ENCODE measurements around the gene QKI. TPM values are rescaled to one million over a fixed set of nuclear protein-coding genes. Genes with fewer than 3 reads are reported as not detected.
"Not testable (repeated sequence)": the region's sequence is repeated elsewhere in the genome, so short reads cannot be mapped to it uniquely, and the experiment has no call there.

QKI gene
- total RNA-seq, 1 experiment from 2014 or later = 64.3 TPM

DNA sequence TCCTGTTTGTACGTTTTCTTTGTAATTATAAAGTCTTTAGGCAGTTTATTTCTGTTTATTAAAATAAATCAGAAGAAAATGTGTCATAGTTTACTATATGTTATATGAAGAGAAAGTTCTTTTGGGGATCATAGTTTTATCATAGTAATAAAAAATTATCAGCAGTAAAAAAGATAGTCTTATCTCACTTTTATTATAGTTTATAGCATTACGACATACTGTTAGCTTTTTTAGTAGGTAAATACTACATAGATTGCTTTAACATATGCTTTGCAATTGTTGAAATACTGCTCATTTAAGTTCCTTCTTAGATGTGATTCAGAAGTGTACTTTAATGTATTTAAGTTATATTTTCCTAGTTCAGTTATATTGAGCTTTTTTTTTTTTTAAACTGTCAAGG is 13.9 kb downstream of the QKI start:
- Histone ChIP-seq H3K79me2 (ENCODE audit: low read length) (peaks cover 100% of the 10 kb centered on the region), H3K27ac (ENCODE audit: low read length) (no peak overlapping the region), H3K36me3 (ENCODE audit: low read depth, low read length) (no peaks in the 10 kb centered on the region), H2AFZ (ENCODE audit: low read length) (no peak overlapping the region), H3K9ac (ENCODE audit: low read length) (no peak overlapping the region), H4K20me1 (ENCODE audit: low read length) (peaks cover 80% of the 10 kb centered on the region), H3K4me1 (ENCODE audit: insufficient read depth, low read length) (peaks cover 4% of the 10 kb centered on the region), H3K4me2 (ENCODE audit: low read length) (no peak overlapping the region), H3K27me3 (ENCODE audit: low read length) (no peaks in the 10 kb centered on the region), H3K9me2 (replicated peaks; ENCODE audit: low read length) (no peaks in the 10 kb centered on the region), H3K4me3 (ENCODE audit: low read length) (no peak overlapping the region), H3F3A (ENCODE audit: low read length, unreplicated experiment) (no peaks in the 10 kb centered on the region), H3K9me3 (ENCODE audit: low read length) (no peaks in the 10 kb centered on the region)
- POLR2A ChIA-PET (ENCODE audit: unreplicated experiment) = interaction anchor here (0.6 kb wide), 1 partner anchor 12 kb away, joined by 3 read pairs; no protein-coding TSS in a partner anchor
- intact Hi-C loops (cut with micrococcal nuclease) = loop anchor here (5.0 to 10.0 kb wide), 4 partner anchors 124 to 1626 kb away; no protein-coding TSS in a partner anchor
- CTCF ChIA-PET = no interaction called here
- ATAC-seq (no peak), DNase-seq (no peak)
- BruUV-seq (replicated peaks) = no TSS peak
- TF ChIP-seq, protein P1, sequence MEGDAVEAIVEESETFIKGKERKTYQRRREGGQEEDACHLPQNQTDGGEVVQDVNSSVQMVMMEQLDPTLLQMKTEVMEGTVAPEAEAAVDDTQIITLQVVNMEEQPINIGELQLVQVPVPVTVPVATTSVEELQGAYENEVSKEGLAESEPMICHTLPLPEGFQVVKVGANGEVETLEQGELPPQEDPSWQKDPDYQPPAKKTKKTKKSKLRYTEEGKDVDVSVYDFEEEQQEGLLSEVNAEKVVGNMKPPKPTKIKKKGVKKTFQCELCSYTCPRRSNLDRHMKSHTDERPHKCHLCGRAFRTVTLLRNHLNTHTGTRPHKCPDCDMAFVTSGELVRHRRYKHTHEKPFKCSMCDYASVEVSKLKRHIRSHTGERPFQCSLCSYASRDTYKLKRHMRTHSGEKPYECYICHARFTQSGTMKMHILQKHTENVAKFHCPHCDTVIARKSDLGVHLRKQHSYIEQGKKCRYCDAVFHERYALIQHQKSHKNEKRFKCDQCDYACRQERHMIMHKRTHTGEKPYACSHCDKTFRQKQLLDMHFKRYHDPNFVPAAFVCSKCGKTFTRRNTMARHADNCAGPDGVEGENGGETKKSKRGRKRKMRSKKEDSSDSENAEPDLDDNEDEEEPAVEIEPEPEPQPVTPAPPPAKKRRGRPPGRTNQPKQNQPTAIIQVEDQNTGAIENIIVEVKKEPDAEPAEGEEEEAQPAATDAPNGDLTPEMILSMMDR (conservative IDR thresholded peaks at IDR 0.05; ENCODE audit: low read depth, low read length) = no peak
- TF ChIP-seq EZH2 (IDR thresholded peaks at IDR 0.05; ENCODE audit: low read length, unreplicated experiment) = no peak
- TF ChIP-seq EZH2phosphoT487 (IDR thresholded peaks at IDR 0.05; ENCODE audit: borderline replicate concordance, low read length) = no peak

GRCh38 chr6:163429858-163430448 is 15.4 kb downstream of the QKI start:
- BruUV-seq (replicated peaks) = no TSS peak
- no peak overlapping the region for H3K4me3 ChIP-seq (ENCODE audit: low read length)
- no peaks in the 10 kb centered on the region for H3K36me3 ChIP-seq (ENCODE audit: low read depth, low read length)
- no peak overlapping the region for H3K9ac ChIP-seq (ENCODE audit: low read length)
- no peak for TF ChIP-seq EZH2phosphoT487 (IDR thresholded peaks at IDR 0.05; ENCODE audit: borderline replicate concordance, low read length)
- TF ChIP-seq, protein P1 (conservative IDR thresholded peaks at IDR 0.05; ENCODE audit: low read depth, low read length) = no peak
- no peak for TF ChIP-seq EZH2 (IDR thresholded peaks at IDR 0.05; ENCODE audit: low read length, unreplicated experiment)
- CTCF ChIA-PET = no interaction called here
- intact Hi-C loops (cut with micrococcal nuclease) = loop anchor here (5.0 to 10.0 kb wide), 4 partner anchors 122 to 1625 kb away; no protein-coding TSS in a partner anchor
- ATAC-seq = no peak
- H2AFZ ChIP-seq (ENCODE audit: low read length) = no peak overlapping the region
- H3K27me3 ChIP-seq (ENCODE audit: low read length) = no peaks in the 10 kb centered on the region
- POLR2A ChIA-PET (ENCODE audit: unreplicated experiment) = no interaction called here
- DNase-seq = no peak
- no peaks in the 10 kb centered on the region for H3K9me2 ChIP-seq (replicated peaks; ENCODE audit: low read length)
- no peaks in the 10 kb centered on the region for H3F3A ChIP-seq (ENCODE audit: low read length, unreplicated experiment)
- H4K20me1 ChIP-seq (ENCODE audit: low read length) = peaks cover 75% of the 10 kb centered on the region
- H3K27ac ChIP-seq (ENCODE audit: low read length) = no peak overlapping the region
- H3K79me2 ChIP-seq (ENCODE audit: low read length) = peaks cover 100% of the 10 kb centered on the region
- H3K4me1 ChIP-seq (ENCODE audit: insufficient read depth, low read length) = peaks cover 4% of the 10 kb centered on the region
- H3K9me3 ChIP-seq (ENCODE audit: low read length) = no peaks in the 10 kb centered on the region
- no peak overlapping the region for H3K4me2 ChIP-seq (ENCODE audit: low read length)

GRCh38 chr6:163432300-163432699 is 17.8 kb downstream of the QKI start:
- TF ChIP-seq EZH2 (IDR thresholded peaks at IDR 0.05; ENCODE audit: low read length, unreplicated experiment) (no peak), EZH2phosphoT487 (IDR thresholded peaks at IDR 0.05; ENCODE audit: borderline replicate concordance, low read length) (no peak)
- TF ChIP-seq, protein P1 (conservative IDR thresholded peaks at IDR 0.05; ENCODE audit: low read depth, low read length) = no peak
- ChIA-PET POLR2A (ENCODE audit: unreplicated experiment) (no interaction called here), CTCF (no interaction called here)
- Histone ChIP-seq H4K20me1 (ENCODE audit: low read length) (peaks cover 63% of the 10 kb centered on the region), H3K9me3 (ENCODE audit: low read length) (no peaks in the 10 kb centered on the region), H3K27ac (ENCODE audit: low read length) (no peak overlapping the region), H3K36me3 (ENCODE audit: low read depth, low read length) (no peaks in the 10 kb centered on the region), H2AFZ (ENCODE audit: low read length) (no peak overlapping the region), H3K4me3 (ENCODE audit: low read length) (no peak overlapping the region), H3K27me3 (ENCODE audit: low read length) (no peaks in the 10 kb centered on the region), H3K9ac (ENCODE audit: low read length) (no peak overlapping the region), H3K4me1 (ENCODE audit: insufficient read depth, low read length) (peaks cover 4% of the 10 kb centered on the region), H3K9me2 (replicated peaks; ENCODE audit: low read length) (no peaks in the 10 kb centered on the region), H3K4me2 (ENCODE audit: low read length) (no peak overlapping the region), H3K79me2 (ENCODE audit: low read length) (peaks cover 100% of the 10 kb centered on the region), H3F3A (ENCODE audit: low read length, unreplicated experiment) (no peaks in the 10 kb centered on the region)
- intact Hi-C loops (cut with micrococcal nuclease) = no loop called here
- no TSS peak for BruUV-seq (replicated peaks)
- ATAC-seq (no peak), DNase-seq (no peak)

DNA sequence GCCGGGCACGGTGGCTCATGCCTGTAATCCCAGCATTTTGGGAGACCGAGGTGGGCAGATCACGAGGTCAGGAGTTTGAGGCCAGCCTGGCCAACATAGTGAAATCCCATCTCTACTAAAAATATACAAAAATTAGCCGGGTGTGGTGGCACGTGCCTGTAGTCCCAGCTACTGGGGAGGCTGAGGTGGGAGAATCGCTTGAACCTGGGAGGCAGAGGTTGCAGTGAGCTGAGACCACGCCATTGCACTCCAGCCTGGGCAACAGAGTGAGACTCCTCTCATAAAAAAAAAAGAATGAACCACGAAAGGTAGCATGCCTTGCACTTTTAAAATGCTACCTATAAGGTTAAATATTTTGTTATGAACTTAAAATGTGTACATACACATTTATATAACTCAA is 19.0 kb downstream of the QKI start:
- H3K9me3 ChIP-seq (ENCODE audit: low read length); POLR2A ChIA-PET (ENCODE audit: unreplicated experiment); H3K4me3 ChIP-seq (ENCODE audit: low read length); H3K36me3 ChIP-seq (ENCODE audit: low read depth, low read length); H3K4me1 ChIP-seq (ENCODE audit: insufficient read depth, low read length); BruUV-seq (replicated peaks); H3K27ac ChIP-seq (ENCODE audit: low read length); DNase-seq; H3K4me2 ChIP-seq (ENCODE audit: low read length); CTCF ChIA-PET; intact Hi-C loops (cut with micrococcal nuclease); H2AFZ ChIP-seq (ENCODE audit: low read length); H3K9ac ChIP-seq (ENCODE audit: low read length); H3K27me3 ChIP-seq (ENCODE audit: low read length); ATAC-seq; H3F3A ChIP-seq (ENCODE audit: low read length, unreplicated experiment); H3K9me2 ChIP-seq (replicated peaks; ENCODE audit: low read length): not testable (repeated sequence)
- H4K20me1 ChIP-seq (ENCODE audit: low read length) = peaks cover 64% of the 10 kb centered on the region
- H3K79me2 ChIP-seq (ENCODE audit: low read length) = peaks cover 100% of the 10 kb centered on the region

Measured in PC-3 (cell line).